Neural cell (in vitro differentiated cells): Measurements from ENCODE around the gene UNKL.

Experiments used
- CTCF ChIP-seq: fragments of 450-650 bp; IDR thresholded peaks from 2 replicates; pipeline ENCODE4 v1.5.1; 2014; ENCODE audit warnings: antibody characterized with exemption, mild to moderate bottlenecking, moderate library complexity; ENCODE audit not compliant: poor library complexity, severe bottlenecking
- EP300 ChIP-seq: fragments of 450-650 bp; conservative IDR thresholded peaks from 2 replicates; pipeline ENCODE4 v1.6.1; 2014; ENCODE audit warnings: antibody characterized with exemption, mild to moderate bottlenecking, moderate library complexity; ENCODE audit not compliant: poor library complexity, severe bottlenecking
- MXI1 ChIP-seq: fragments of 450-650 bp; conservative IDR thresholded peaks from 2 replicates; pipeline ENCODE4 v1.6.1; 2014; ENCODE audit warnings: antibody characterized with exemption, mild to moderate bottlenecking; ENCODE audit not compliant: poor library complexity, severe bottlenecking
- RAD21 ChIP-seq: fragments of 450-650 bp; conservative IDR thresholded peaks from 2 replicates; pipeline ENCODE4 v1.6.1; 2014; ENCODE audit warnings: antibody characterized with exemption, mild to moderate bottlenecking, moderate library complexity
- SMC3 ChIP-seq: fragments of 450-650 bp; conservative IDR thresholded peaks from 2 replicates; pipeline ENCODE4 v1.6.1; 2014; ENCODE audit warnings: antibody characterized with exemption, mild to moderate bottlenecking, moderate library complexity; ENCODE audit not compliant: poor library complexity
- TAF1 ChIP-seq: IDR thresholded peaks from 2 replicates; pipeline ENCODE4 v1.6.1; 2012; ENCODE audit warnings: low read depth
- TF ChIP-seq, protein P1 (sequence below): IDR thresholded peaks from 2 replicates; pipeline ENCODE4 v1.6.1; 2012; ENCODE audit warnings: borderline replicate concordance

GRCh38 chr16:1345087-1345486 is 69.4 kb downstream of the UNKL start:
- TF ChIP-seq RAD21 (no peak), CTCF (no peak), MXI1 (no peak), EP300 (no peak), SMC3 (no peak), TAF1 (no peak)
- TF ChIP-seq, protein P1, sequence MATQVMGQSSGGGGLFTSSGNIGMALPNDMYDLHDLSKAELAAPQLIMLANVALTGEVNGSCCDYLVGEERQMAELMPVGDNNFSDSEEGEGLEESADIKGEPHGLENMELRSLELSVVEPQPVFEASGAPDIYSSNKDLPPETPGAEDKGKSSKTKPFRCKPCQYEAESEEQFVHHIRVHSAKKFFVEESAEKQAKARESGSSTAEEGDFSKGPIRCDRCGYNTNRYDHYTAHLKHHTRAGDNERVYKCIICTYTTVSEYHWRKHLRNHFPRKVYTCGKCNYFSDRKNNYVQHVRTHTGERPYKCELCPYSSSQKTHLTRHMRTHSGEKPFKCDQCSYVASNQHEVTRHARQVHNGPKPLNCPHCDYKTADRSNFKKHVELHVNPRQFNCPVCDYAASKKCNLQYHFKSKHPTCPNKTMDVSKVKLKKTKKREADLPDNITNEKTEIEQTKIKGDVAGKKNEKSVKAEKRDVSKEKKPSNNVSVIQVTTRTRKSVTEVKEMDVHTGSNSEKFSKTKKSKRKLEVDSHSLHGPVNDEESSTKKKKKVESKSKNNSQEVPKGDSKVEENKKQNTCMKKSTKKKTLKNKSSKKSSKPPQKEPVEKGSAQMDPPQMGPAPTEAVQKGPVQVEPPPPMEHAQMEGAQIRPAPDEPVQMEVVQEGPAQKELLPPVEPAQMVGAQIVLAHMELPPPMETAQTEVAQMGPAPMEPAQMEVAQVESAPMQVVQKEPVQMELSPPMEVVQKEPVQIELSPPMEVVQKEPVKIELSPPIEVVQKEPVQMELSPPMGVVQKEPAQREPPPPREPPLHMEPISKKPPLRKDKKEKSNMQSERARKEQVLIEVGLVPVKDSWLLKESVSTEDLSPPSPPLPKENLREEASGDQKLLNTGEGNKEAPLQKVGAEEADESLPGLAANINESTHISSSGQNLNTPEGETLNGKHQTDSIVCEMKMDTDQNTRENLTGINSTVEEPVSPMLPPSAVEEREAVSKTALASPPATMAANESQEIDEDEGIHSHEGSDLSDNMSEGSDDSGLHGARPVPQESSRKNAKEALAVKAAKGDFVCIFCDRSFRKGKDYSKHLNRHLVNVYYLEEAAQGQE: no peak
